GM19395 (cell line): Measurements from ENCODE around the gene TULP1.
"Not testable (repeated sequence)": the region's sequence is repeated elsewhere in the genome, so short reads cannot be mapped to it uniquely, and the experiment has no call there.

Source experiments
- ATAC-seq: cut with Tn5 transposase; IDR thresholded peaks from one replicate; pipeline ENCODE4 v1.9.1; 2021; ENCODE audit warnings: mild to moderate bottlenecking, moderate library complexity; ENCODE audit not compliant: unreplicated experiment

Gene TULP1

GRCh38 chr6:35522151-35522550 is 9.5 kb upstream of the TULP1 start:
- ATAC-seq = no peak

- no peak for ATAC-seq
Observed at GRCh38 chr6:35521235-35521634, 8.5 kb upstream of the TULP1 start.

GRCh38 chr6:35519313-35520015 is 6.8 kb upstream of the TULP1 start:
- no peak for ATAC-seq

- no peak for ATAC-seq
Observed at GRCh38 chr6:35518566-35519312, 6.0 kb upstream of the TULP1 start.

GRCh38 chr6:35517978-35518377 is 5.3 kb upstream of the TULP1 start:
- not testable (repeated sequence) for ATAC-seq

GRCh38 chr6:35516712-35517111 is 4.0 kb upstream of the TULP1 start:
- ATAC-seq = no peak

- ATAC-seq = not testable (repeated sequence)
Observed at GRCh38 chr6:35515939-35516338, 3.2 kb upstream of the TULP1 start.

- no peak for ATAC-seq
Observed at GRCh38 chr6:35514587-35514986, 1.9 kb upstream of the TULP1 start.

GRCh38 chr6:35512006-35512405 is 690 bp downstream of the TULP1 start:
- ATAC-seq = no peak

- no peak for ATAC-seq
Observed at GRCh38 chr6:35511562-35511941, 1.1 kb downstream of the TULP1 start.

GRCh38 chr6:35510916-35511561 is 1.7 kb downstream of the TULP1 start:
- no peak for ATAC-seq

GRCh38 chr6:35508542-35508941 is 4.2 kb downstream of the TULP1 start:
- no peak for ATAC-seq

- ATAC-seq = no peak
Observed at GRCh38 chr6:35508027-35508426, 4.7 kb downstream of the TULP1 start.

- ATAC-seq = no peak
Observed at GRCh38 chr6:35507221-35507620, 5.5 kb downstream of the TULP1 start.

GRCh38 chr6:35506536-35506935 is 6.2 kb downstream of the TULP1 start:
- ATAC-seq = no peak

GRCh38 chr6:35505999-35506412 is 6.7 kb downstream of the TULP1 start:
- no peak for ATAC-seq

GRCh38 chr6:35503534-35503933 is 9.2 kb downstream of the TULP1 start:
- ATAC-seq = no peak

- ATAC-seq = no peak
Observed at GRCh38 chr6:35501784-35502183, 10.9 kb downstream of the TULP1 start.

- no peak for ATAC-seq
Observed at GRCh38 chr6:35500782-35501181, 11.9 kb downstream of the TULP1 start.

- no peak for ATAC-seq
Observed at GRCh38 chr6:35499372-35499771, 13.3 kb downstream of the TULP1 start.

GRCh38 chr6:35498422-35499067 is 14.2 kb downstream of the TULP1 start:
- ATAC-seq = no peak
